GM19397 (cell line): ENCODE measurements around the gene PALLD.

ENCODE experiments used
- ATAC-seq: cut with Tn5 transposase; IDR thresholded peaks from one replicate; pipeline ENCODE4 v1.9.1; 2021; ENCODE audit warnings: mild to moderate bottlenecking, moderate library complexity; ENCODE audit not compliant: unreplicated experiment

Gene PALLD

GRCh38 chr4:168587411-168588125 is 90.7 kb downstream of the PALLD start:
- ATAC-seq, result no peak

GRCh38 chr4:168588916-168589531 is 92.2 kb downstream of the PALLD start:
- ATAC-seq, result no peak

- no peak for ATAC-seq
These were observed 95.8 kb downstream of the PALLD start for GRCh38 chr4:168592676-168593075.

GRCh38 chr4:168593399-168593798 is 96.5 kb downstream of the PALLD start:
- no peak for ATAC-seq

GRCh38 chr4:168594121-168594520 is 97.3 kb downstream of the PALLD start:
- ATAC-seq, result no peak

- ATAC-seq, result no peak
These were observed 101.3 kb downstream of the PALLD start for GRCh38 chr4:168598191-168598590.

GRCh38 chr4:168600796-168601583 is 104.1 kb downstream of the PALLD start:
- ATAC-seq, result no peak

- no peak for ATAC-seq
These were observed 105.0 kb downstream of the PALLD start for GRCh38 chr4:168601899-168602298.

GRCh38 chr4:168604496-168605373 is 107.9 kb downstream of the PALLD start:
- ATAC-seq, result no peak

- ATAC-seq, result no peak
These were observed 108.6 kb downstream of the PALLD start for GRCh38 chr4:168605411-168605810.

- no peak for ATAC-seq
These were observed 110.4 kb downstream of the PALLD start for GRCh38 chr4:168607215-168607614.

GRCh38 chr4:168608771-168609170 is 111.9 kb downstream of the PALLD start:
- no peak for ATAC-seq

GRCh38 chr4:168609369-168609768 is 112.5 kb downstream of the PALLD start:
- no peak for ATAC-seq

GRCh38 chr4:168610911-168611530 is 114.2 kb downstream of the PALLD start:
- no peak for ATAC-seq

- no peak for ATAC-seq
These were observed 115.7 kb downstream of the PALLD start for GRCh38 chr4:168612450-168613135.

GRCh38 chr4:168613869-168614268 is 117.0 kb downstream of the PALLD start:
- no peak for ATAC-seq

- ATAC-seq, result no peak
These were observed 117.6 kb downstream of the PALLD start for GRCh38 chr4:168614281-168615057.

- ATAC-seq, result no peak
These were observed 118.6 kb downstream of the PALLD start for GRCh38 chr4:168615294-168616065.
